Gastroesophageal sphincter (tissue), 4 donors: Measurements from ENCODE around the gene PLCB1. TPM values are rescaled to one million over a fixed set of nuclear protein-coding genes. Genes with fewer than 3 reads are reported as not detected.
A peak's percentile ranks its signal among the peaks of the same experiment; 100 is the strongest.

ENCODE experiments used
- ATAC-seq: fragments of 150-250 bp; one replicate; pipeline ENCODE4 v1.9.1; 2016; ENCODE audit warnings: mild to moderate bottlenecking, moderate library complexity
- H3K27ac ChIP-seq, 4 donors: fragments of 200-600 bp; sonication (generic) in 3 of 4; 1 replicate in 3 of 4; 2 replicates in 1 of 4; pipeline ENCODE4 v1.5.1; 2016 to 2019
- H3K27me3 ChIP-seq: fragments of 200-600 bp; sonication (generic); one replicate; pipeline ENCODE4 v1.5.1; 2019
- H3K36me3 ChIP-seq, 2 donors: fragments of 200-600 bp; sonication (generic); one replicate each; pipeline ENCODE4 v1.5.1; 2019; ENCODE audit warnings: control low read depth in 1 of 2
- H3K4me1 ChIP-seq, 3 donors: fragments of 200-600 bp; sonication (generic); 1 replicate in 2 of 3; 2 replicates in 1 of 3; pipeline ENCODE4 v1.5.1; 2016 to 2019; ENCODE audit warnings: control low read depth in 2 of 3
- H3K4me3 ChIP-seq, 2 donors: fragments of 200-600 bp; sonication (generic); one replicate each; pipeline ENCODE4 v1.5.1; 2019; ENCODE audit warnings: mild to moderate bottlenecking in 1 of 2, moderate library complexity in 1 of 2
- H3K9me3 ChIP-seq, 3 donors: fragments of 200-600 bp; sonication (generic); one replicate each; pipeline ENCODE4 v1.5.1; 2017 to 2019; ENCODE audit warnings: control low read depth in 2 of 3
- CTCF ChIP-seq, 4 experiments: fragments of 200-600 bp in 2 of 4; fragments of 450-650 bp in 2 of 4; sonication (generic) in 1 of 4; IDR thresholded peaks; one replicate each; pipeline ENCODE4 v1.5.1; 2017 to 2019; ENCODE audit warnings: antibody characterized with exemption in 4 of 4, mild to moderate bottlenecking in 2 of 4, moderate library complexity in 2 of 4
- EP300 ChIP-seq: sonication (generic); formaldehyde crosslinking; IDR thresholded peaks from one replicate; pipeline ENCODE4 v1.6.1; 2017; ENCODE audit warnings: antibody characterized with exemption, mild to moderate bottlenecking
- POLR2A ChIP-seq, 2 donors: fragments of 450-650 bp; IDR thresholded peaks; one replicate each; pipeline ENCODE4 v1.6.1; 2017; ENCODE audit warnings: antibody characterized with exemption in 2 of 2, mild to moderate bottlenecking in 2 of 2, moderate library complexity in 1 of 2
- POLR2AphosphoS5 ChIP-seq: sonication (generic); formaldehyde crosslinking; IDR thresholded peaks from one replicate; pipeline ENCODE4 v1.6.1; 2017; ENCODE audit warnings: antibody characterized with exemption
- WGBS, 2 donors: methylation state at CpG; one replicate each; pipeline ENCODE4 v1.1.5; 2018; ENCODE audit warnings: low coverage in 1 of 2; 5-methylcytosine and 5-hydroxymethylcytosine counted together
- total RNA-seq, 4 donors: library from RNA; depleted of rRNA; stranded (reverse); fragments of >200 nt; gene quantifications; one replicate each; pipeline ENCODE4 v1.1.0, GENCODE V29; 2016

Gene PLCB1
- total RNA-seq, 4 donors from 2014 or later = 60.8 to 104 (median 69.0) TPM

- TF ChIP-seq EP300 (no peak), POLR2A (IDR thresholded peaks at IDR 0.05) (no peak), POLR2AphosphoS5 (no peak), CTCF (IDR thresholded peaks at IDR 0.05) (no peak)
- Histone ChIP-seq H3K27me3 (no peaks in the 10 kb centered on the region), H3K4me3 (no peak overlapping the region), H3K27ac (no peak overlapping the region), H3K9me3 (no peaks in the 10 kb centered on the region), H3K36me3 (no peaks in the 10 kb centered on the region), H3K4me1 (peaks cover 0 to 22% (median 0%) of the 10 kb centered on the region in 3 donors)
- ATAC-seq = no peak
Measured at GRCh38 chr20:8569766-8570165, 437.7 kb downstream of the PLCB1 start.

GRCh38 chr20:8571611-8572010 lies 439.5 kb downstream of the PLCB1 start:
- ATAC-seq = no peak

GRCh38 chr20:8573686-8574085 lies 441.6 kb downstream of the PLCB1 start:
- peaks cover 0 to 24% (median 5%) of the 10 kb centered on the region in 3 donors for H3K4me1 ChIP-seq
- H3K27ac ChIP-seq = no peak overlapping the region
- no peaks in the 10 kb centered on the region for H3K36me3 ChIP-seq
- TF ChIP-seq CTCF (IDR thresholded peaks at IDR 0.05) = no peak
- no peak for ATAC-seq
- H3K4me3 ChIP-seq = no peak overlapping the region
- no peaks in the 10 kb centered on the region for H3K27me3 ChIP-seq
- H3K9me3 ChIP-seq = no peaks in the 10 kb centered on the region

More at GRCh38 chr20:8571611-8572010, 439.5 kb downstream of the PLCB1 start:
- Histone ChIP-seq H3K4me1 (peaks cover 0 to 22% (median 0%) of the 10 kb centered on the region in 3 donors), H3K36me3 (no peaks in the 10 kb centered on the region), H3K9me3 (no peaks in the 10 kb centered on the region), H3K27me3 (no peaks in the 10 kb centered on the region), H3K4me3 (no peak overlapping the region), H3K27ac (no peak overlapping the region)
- TF ChIP-seq POLR2A (IDR thresholded peaks at IDR 0.05) = no peak
- TF ChIP-seq EP300 = no peak
- no peak for TF ChIP-seq CTCF (IDR thresholded peaks at IDR 0.05)
- WGBS, 2 donors = 46 to 66% methylated on average over 2 of the region's 2 CpGs

GRCh38 chr20:8575114-8575513 lies 443.0 kb downstream of the PLCB1 start:
- TF ChIP-seq CTCF (IDR thresholded peaks at IDR 0.05) (no peak), POLR2A (IDR thresholded peaks at IDR 0.05) (no peak), EP300 (no peak), POLR2AphosphoS5 (no peak)
- H3K4me3 ChIP-seq = no peak overlapping the region
- no peak overlapping the region for H3K27ac ChIP-seq
- ATAC-seq = no peak
- no peaks in the 10 kb centered on the region for H3K36me3 ChIP-seq
- H3K9me3 ChIP-seq = no peaks in the 10 kb centered on the region
- WGBS, 2 donors = 67% methylated on average over 3 of the region's 3 CpGs
- no peaks in the 10 kb centered on the region for H3K27me3 ChIP-seq
- H3K4me1 ChIP-seq = peaks cover 0 to 30% (median 5%) of the 10 kb centered on the region in 3 donors

GRCh38 chr20:8578161-8578865 lies 446.2 kb downstream of the PLCB1 start:
- WGBS, 2 donors = 69 to 74% methylated on average over 3 of the region's 3 CpGs
- H3K4me1 ChIP-seq = peaks cover 0 to 22% (median 5%) of the 10 kb centered on the region in 3 donors
- no peaks in the 10 kb centered on the region for H3K36me3 ChIP-seq
- no peak for TF ChIP-seq CTCF (IDR thresholded peaks at IDR 0.05)
- no peak for TF ChIP-seq POLR2AphosphoS5
- no peak for TF ChIP-seq EP300
- TF ChIP-seq POLR2A (IDR thresholded peaks at IDR 0.05) = no peak
- peak; percentile 22 for ATAC-seq
- H3K4me3 ChIP-seq = no peak overlapping the region
- no peaks in the 10 kb centered on the region for H3K27me3 ChIP-seq
- no peak overlapping the region for H3K27ac ChIP-seq
- H3K9me3 ChIP-seq = no peaks in the 10 kb centered on the region
